ENCODE results near the gene KRT75.
"Not testable (repeated sequence)": the region's sequence is repeated elsewhere in the genome, so short reads cannot be mapped to it uniquely, and the experiment has no call there.

KRT75 gene

DNA sequence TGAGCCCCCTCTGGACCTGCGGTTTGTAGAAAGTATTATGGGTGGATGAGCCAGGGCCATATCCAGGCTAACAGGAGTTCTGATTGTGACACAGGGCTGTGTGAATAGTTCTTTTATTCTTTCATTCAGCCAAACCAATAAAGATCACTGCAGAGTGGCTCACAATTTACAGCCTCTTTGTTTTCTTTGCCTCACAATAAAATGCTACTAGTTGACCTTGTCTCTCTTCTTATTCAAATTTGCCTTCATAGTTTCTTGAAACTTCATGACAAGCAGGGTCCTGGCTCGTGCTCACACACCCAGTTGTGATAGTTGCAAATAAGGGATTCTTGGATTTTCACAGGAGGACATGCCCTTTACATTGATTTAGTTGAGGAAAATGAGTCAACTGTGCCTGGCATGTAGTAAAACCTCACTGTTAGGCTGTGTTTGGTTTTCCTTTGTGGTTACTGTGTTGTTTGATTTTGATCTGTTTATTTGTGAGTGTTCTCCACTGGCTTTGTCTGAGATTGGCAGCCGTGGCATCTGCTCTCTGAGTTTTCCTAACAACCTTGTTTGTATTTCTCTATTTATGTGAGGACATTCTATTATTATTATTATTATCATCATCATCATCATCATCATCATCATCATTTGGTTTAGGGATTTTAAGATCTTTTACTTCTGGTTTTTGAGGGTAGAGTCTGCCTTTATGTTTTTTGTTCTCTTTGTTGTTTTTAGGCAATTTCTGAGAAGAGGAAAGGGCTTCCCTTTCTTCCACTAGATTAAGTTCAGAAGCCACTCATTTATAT lies 20.4 kb upstream of the KRT75 start:
- H3K27ac ChIP-seq, result no peak overlapping the region
- H3K27me3 ChIP-seq, result no peaks in the 10 kb centered on the region
- no peaks in the 10 kb centered on the region for H3K4me1 ChIP-seq
- no peaks in the 10 kb centered on the region for H3K9me3 ChIP-seq (replicated peaks in 1 of 11)
- no peaks in the 10 kb centered on the region for H3K36me3 ChIP-seq
- H4K20me1 ChIP-seq, result no peaks in the 10 kb centered on the region
- TF ChIP-seq Cebpa-rat (IDR thresholded peaks at IDR 0.05), result no peak
- no peak overlapping the region for H3K4me3 ChIP-seq
- H3K9ac ChIP-seq, result no peak overlapping the region
- no peak overlapping the region for H3K4me2 ChIP-seq

DNA sequence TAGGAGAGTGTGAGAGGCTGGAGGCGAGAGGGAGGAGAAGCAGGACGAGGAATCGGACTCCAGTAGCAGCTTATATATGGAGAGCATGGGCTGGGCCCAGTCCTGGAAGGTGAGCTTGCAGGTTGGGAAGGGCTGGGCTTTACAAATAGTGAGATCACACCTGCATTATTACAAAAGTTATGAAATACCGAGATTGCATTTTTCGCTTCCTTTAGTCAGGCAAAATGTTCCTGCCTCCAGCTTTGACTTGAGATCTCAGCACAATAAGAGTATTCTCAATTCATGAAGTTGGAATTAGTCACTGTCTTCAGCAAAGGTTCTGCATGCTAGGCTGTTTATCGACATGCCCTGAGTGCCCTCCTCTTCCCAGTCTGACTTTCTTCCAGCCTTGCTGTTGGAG lies 17.9 kb upstream of the KRT75 start, which contains the start of gene KRT6B:
KRT6B (minus strand) TSS at position 46 of the 400 bp plus-strand sequence. CDS start 68 bp downstream, outside the sequence.
- no peaks in the 10 kb centered on the region for H4K20me1 ChIP-seq
- no peak within 1 kb of the TSS for H3K4me2 ChIP-seq
- no peaks in the 10 kb centered on the region for H3K4me1 ChIP-seq
- H3K4me3 ChIP-seq, result no peak within 1 kb of the TSS
- no peaks in the 10 kb centered on the region for H3K27me3 ChIP-seq
- no peak for TF ChIP-seq Cebpa-rat (IDR thresholded peaks at IDR 0.05)
- H3K36me3 ChIP-seq, result no peaks in the 10 kb centered on the region
- H3K27ac ChIP-seq, result no peak within 1 kb of the TSS
- no peak within 1 kb of the TSS for H3K9ac ChIP-seq
- H3K9me3 ChIP-seq (replicated peaks in 1 of 11), result no peaks in the 10 kb centered on the region

DNA sequence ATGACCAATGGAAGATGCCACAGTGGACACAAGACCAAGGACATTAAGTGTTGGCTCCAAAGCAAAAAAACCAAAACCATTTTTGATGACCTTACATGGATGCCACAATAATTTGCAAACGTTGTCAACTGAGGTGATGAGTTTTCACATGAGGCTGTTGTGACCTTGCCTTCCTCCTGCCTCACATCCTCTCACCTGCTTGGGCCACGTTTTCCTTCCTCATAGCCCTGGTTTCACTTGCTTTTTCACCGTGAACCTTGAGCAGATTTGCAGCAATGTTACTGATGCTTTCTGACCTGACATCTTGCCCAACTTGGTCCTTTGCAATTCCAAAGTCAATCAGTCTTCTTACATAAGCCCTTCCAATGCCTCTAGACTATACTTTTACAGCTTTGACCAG lies 14.1 kb upstream of the KRT75 start:
- Histone ChIP-seq H3K9me3 (replicated peaks in 1 of 11) (no peaks in the 10 kb centered on the region), H4K20me1 (no peaks in the 10 kb centered on the region), H3K4me2 (no peak overlapping the region), H3K4me1 (no peaks in the 10 kb centered on the region), H3K27me3 (no peaks in the 10 kb centered on the region), H3K4me3 (no peak overlapping the region), H3K36me3 (no peaks in the 10 kb centered on the region), H3K27ac (no peak overlapping the region), H3K9ac (no peak overlapping the region)
- no peak for TF ChIP-seq Cebpa-rat (IDR thresholded peaks at IDR 0.05)

DNA sequence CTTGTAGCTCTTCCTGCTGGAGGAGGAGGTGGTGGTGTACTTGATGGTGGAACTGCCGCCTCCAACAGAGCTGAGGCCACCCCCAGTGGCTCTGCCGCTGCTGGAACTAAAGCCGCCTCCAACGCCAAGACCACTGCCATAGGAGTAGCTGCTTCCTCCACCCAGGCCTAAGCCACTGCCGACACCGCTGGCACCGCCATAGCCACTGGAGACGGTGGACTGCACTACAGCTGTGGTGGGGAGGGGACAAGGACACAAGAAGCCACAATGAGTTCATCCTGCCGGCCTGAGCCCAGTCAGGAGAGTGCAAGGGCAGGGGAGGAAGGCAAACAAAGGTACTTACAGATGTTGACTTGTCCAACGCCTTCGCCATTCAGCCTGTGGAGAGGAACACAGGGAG lies 13.0 kb upstream of the KRT75 start:
- H3K4me1 ChIP-seq; H3K9ac ChIP-seq; H3K27me3 ChIP-seq; H3K9me3 ChIP-seq (replicated peaks in 1 of 11); H3K27ac ChIP-seq; H3K36me3 ChIP-seq; H3K4me2 ChIP-seq; H4K20me1 ChIP-seq; H3K4me3 ChIP-seq: not testable (repeated sequence)

DNA sequence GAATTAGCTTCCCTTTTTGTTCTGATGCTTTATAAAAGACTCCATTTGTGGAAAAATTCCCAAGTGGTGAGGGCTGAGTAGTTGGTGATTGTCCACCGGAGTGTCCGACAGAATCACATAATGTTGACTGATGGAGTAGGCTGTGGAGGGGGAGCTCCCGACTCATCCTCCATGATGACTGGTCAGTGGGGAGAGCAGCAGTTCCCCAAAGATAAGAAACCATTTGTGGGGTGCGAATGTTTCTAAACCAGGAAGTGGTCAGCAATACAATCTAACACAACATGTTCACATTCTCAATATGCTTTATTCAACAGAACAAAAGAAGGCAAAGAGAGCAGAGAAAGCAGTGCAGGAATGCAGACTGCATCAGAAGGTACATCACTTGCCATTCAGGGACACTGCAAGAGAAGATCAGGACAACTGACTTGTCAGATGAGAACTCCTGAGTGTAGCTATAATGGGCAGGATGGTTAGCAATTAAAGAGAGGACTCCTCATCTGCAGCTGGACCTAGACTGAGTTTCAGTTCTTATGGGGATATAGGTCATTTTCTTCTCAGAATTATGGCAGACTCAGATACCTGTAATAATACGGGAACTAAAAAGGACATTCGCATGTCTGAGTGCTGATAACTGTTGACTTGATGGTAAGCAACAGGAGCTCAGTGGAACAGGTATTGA lies 12.3 kb upstream of the KRT75 start:
- H3K4me3 ChIP-seq, result no peak overlapping the region
- no peaks in the 10 kb centered on the region for H4K20me1 ChIP-seq
- no peaks in the 10 kb centered on the region for H3K9me3 ChIP-seq (replicated peaks in 1 of 11)
- H3K4me1 ChIP-seq, result peaks cover 0 to 2% (median 0%) of the 10 kb centered on the region in 10 experiments; a peak in 4 of 20 replicates
- no peak overlapping the region for H3K4me2 ChIP-seq
- H3K27me3 ChIP-seq, result no peaks in the 10 kb centered on the region
- H3K27ac ChIP-seq, result no peak overlapping the region
- no peak for TF ChIP-seq Cebpa-rat (IDR thresholded peaks at IDR 0.05)
- H3K36me3 ChIP-seq, result no peaks in the 10 kb centered on the region
- H3K9ac ChIP-seq, result no peak overlapping the region

DNA sequence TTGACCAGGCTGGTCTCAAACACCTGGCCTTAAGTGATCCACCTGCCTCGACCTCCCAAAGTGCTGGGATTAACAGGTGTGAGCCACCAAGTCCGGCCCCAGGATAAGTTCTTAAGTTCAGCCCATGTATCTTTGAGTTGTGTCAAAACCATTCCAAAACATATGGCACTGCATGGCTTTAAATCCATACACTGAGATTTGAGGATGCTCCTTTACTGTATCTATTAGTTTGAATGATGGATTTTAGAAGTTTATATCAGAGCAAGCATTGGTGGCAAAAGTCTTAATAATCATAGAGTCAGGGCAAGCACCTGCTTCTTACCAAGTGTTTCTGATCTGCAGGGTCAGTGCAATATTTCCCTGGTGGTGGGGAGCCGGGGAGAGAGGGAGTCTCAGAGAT lies 11.7 kb upstream of the KRT75 start:
- TF ChIP-seq Cebpa-rat (IDR thresholded peaks at IDR 0.05), result no peak
- H3K27me3 ChIP-seq, result no peaks in the 10 kb centered on the region

DNA sequence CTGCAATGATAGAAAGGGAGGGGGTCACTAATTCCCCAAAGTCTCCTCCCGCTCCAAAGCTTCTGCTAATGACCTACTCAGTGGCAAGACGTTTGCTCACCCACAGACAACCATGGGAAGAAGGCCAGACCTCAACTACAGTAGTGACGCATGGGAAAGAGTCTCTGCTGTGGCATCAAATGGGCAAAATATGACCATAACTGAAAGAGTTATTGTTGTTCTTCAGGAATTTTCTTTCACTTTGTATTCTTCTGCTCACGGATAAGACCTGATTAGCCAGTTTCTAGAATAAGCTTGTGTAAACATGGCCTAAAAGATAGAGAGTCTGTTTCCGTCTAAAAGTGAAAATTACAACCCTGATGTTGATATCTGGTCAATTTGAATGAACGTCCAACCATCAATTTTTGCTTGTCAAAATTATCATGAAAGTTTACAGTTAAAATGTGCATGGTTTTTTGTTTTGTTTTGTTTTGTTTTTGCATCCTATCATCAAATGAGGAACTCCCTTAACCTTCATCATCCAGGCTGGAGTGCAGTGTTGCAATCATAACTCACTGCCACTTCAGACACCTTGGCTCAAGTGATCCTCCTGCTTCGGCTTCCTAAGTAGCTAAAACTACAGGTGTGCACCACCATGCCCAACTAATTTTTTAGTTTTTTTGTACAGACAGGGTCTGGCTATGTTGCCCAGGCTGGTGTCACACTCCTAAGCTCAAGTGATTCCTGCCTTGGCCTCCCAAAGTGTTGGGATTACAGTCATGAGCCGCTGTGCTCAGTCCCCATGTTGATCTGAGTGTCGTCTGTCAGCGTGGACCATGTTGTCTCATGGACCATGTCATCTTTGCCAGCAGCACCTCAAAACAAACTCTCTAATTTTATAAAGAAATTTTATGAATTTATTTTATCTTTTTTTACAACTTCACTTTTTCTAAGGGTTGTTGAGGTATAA lies 10.8 kb upstream of the KRT75 start:
- Histone ChIP-seq H3K4me3 (no peak overlapping the region), H3K9ac (no peak overlapping the region), H3K27me3 (no peaks in the 10 kb centered on the region), H3K4me1 (peaks cover 0 to 10% (median 0%) of the 10 kb centered on the region in 10 experiments; a peak in 4 of 20 replicates), H4K20me1 (no peaks in the 10 kb centered on the region), H3K4me2 (no peak overlapping the region), H3K9me3 (replicated peaks in 1 of 11) (no peaks in the 10 kb centered on the region), H3K36me3 (no peaks in the 10 kb centered on the region), H3K27ac (no peak overlapping the region)
- no peak for TF ChIP-seq Cebpa-rat (IDR thresholded peaks at IDR 0.05)

More for the DNA sequence above, 11.7 kb upstream of the KRT75 start:
- no peak overlapping the region for H3K27ac ChIP-seq
- H4K20me1 ChIP-seq, result no peaks in the 10 kb centered on the region
- no peaks in the 10 kb centered on the region for H3K36me3 ChIP-seq
- H3K9me3 ChIP-seq (replicated peaks in 1 of 11), result no peaks in the 10 kb centered on the region
- H3K4me1 ChIP-seq, result peaks cover 0 to 9% (median 0%) of the 10 kb centered on the region in 10 experiments; a peak in 4 of 20 replicates
- no peak overlapping the region for H3K9ac ChIP-seq
- H3K4me2 ChIP-seq, result no peak overlapping the region
- no peak overlapping the region for H3K4me3 ChIP-seq

DNA sequence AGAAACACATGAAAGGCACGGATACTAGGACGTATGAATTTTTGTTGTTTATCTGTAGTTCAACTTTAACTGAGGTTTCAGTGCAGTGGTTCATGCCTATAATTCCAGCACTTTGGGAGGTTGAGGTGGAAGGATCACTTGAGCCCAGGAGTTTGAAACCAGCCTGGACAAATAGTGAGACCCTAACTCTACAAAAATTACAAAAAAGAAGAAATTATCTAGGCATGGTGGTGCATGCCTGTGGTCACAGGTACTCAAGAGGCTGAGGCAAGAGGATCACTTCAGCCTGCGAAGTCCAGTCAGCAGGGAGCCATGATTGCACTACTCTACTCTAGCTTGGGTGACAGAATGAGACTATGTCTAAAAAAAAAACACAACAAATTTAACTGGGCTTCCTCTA lies 9.8 kb upstream of the KRT75 start:
- no peak overlapping the region for H3K4me3 ChIP-seq
- H3K27me3 ChIP-seq, result no peaks in the 10 kb centered on the region
- no peak overlapping the region for H3K9ac ChIP-seq
- H4K20me1 ChIP-seq, result no peaks in the 10 kb centered on the region
- no peak for TF ChIP-seq Cebpa-rat (IDR thresholded peaks at IDR 0.05)
- no peak overlapping the region for H3K4me2 ChIP-seq
- no peaks in the 10 kb centered on the region for H3K9me3 ChIP-seq (replicated peaks in 1 of 11)
- H3K27ac ChIP-seq, result no peak overlapping the region
- H3K36me3 ChIP-seq, result no peaks in the 10 kb centered on the region
- H3K4me1 ChIP-seq, result peaks cover 0 to 10% (median 0%) of the 10 kb centered on the region in 10 experiments; a peak in 4 of 20 replicates

DNA sequence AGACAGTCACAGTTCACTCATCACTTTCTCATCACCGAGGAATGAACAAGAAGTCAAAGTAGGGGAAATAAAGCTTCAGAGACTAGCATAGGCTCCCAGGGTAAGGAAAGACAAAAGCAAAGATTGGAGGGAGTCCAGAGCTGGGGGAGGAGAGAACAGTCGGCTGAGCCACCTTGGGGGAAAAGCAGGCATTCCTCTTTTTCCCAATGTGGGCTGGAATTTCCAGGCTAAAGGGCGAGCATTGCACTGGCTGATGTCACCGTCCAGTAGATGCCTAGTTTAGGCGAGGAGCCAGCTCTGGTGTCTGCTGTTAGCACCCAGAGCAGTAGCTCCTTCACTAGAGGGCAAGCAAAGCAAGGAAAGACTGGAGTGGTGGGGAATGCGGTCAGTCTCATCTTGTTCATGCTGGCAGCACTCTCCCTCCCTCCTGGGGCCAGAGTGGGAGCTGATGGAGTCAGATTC lies 8.5 kb upstream of the KRT75 start:
- no peak overlapping the region for H3K27ac ChIP-seq
- no peaks in the 10 kb centered on the region for H3K9me3 ChIP-seq (replicated peaks in 1 of 11)
- H4K20me1 ChIP-seq, result no peaks in the 10 kb centered on the region
- no peak overlapping the region for H3K9ac ChIP-seq
- H3K4me2 ChIP-seq, result no peak overlapping the region
- no peak for TF ChIP-seq Cebpa-rat (IDR thresholded peaks at IDR 0.05)
- no peak overlapping the region for H3K4me3 ChIP-seq
- no peaks in the 10 kb centered on the region for H3K27me3 ChIP-seq
- H3K36me3 ChIP-seq, result no peaks in the 10 kb centered on the region
- H3K4me1 ChIP-seq, result peaks cover 0 to 10% (median 0%) of the 10 kb centered on the region in 10 experiments; a peak in 4 of 20 replicates

All from BLaER1 treated with 17β-estradiol and CSF1 and Interleukin-3, amounts not matched to agents 10 nM and 100 nM (cell line).